Breast epithelium (tissue), 3 donors: Measurements from ENCODE around the gene IL9.

Experiments used
- POLR2A ChIP-seq: fragments of 450-650 bp; IDR thresholded peaks from one replicate; pipeline ENCODE4 v1.6.1; 2016; ENCODE audit warnings: antibody characterized with exemption, mild to moderate bottlenecking, moderate library complexity
- POLR2AphosphoS5 ChIP-seq, 3 donors: sonication (generic); formaldehyde crosslinking; IDR thresholded peaks; one replicate each; pipeline ENCODE4 v1.6.1; 2017; ENCODE audit warnings: antibody characterized with exemption in 3 of 3
- TF ChIP-seq, protein P1 (sequence below), 3 donors: fragments of 450-650 bp; IDR thresholded peaks; one replicate each; pipeline ENCODE4 v1.5.1; 2016 to 2017; ENCODE audit warnings: antibody characterized with exemption in 3 of 3, mild to moderate bottlenecking in 3 of 3, moderate library complexity in 3 of 3

DNA sequence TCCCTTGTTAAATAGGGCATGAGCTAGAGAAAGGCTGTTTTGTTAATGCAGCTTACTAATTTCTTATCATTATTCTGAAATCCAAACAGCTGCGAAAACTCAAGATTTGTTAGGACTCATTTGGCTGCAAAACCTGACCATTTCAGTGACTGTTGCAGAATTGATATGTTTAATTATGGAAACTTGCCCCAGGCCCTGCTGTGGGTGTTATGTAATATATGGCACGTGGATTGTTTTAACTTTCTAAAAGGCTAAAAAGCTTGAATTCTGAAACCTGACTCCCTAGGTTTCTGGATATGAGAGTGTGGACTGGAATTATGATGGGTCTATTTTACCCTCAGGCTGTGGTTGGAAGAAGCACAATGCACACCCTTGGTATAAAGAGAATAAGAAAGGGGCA lies 4.4 kb downstream of the IL9 start:
- TF ChIP-seq, protein P1, sequence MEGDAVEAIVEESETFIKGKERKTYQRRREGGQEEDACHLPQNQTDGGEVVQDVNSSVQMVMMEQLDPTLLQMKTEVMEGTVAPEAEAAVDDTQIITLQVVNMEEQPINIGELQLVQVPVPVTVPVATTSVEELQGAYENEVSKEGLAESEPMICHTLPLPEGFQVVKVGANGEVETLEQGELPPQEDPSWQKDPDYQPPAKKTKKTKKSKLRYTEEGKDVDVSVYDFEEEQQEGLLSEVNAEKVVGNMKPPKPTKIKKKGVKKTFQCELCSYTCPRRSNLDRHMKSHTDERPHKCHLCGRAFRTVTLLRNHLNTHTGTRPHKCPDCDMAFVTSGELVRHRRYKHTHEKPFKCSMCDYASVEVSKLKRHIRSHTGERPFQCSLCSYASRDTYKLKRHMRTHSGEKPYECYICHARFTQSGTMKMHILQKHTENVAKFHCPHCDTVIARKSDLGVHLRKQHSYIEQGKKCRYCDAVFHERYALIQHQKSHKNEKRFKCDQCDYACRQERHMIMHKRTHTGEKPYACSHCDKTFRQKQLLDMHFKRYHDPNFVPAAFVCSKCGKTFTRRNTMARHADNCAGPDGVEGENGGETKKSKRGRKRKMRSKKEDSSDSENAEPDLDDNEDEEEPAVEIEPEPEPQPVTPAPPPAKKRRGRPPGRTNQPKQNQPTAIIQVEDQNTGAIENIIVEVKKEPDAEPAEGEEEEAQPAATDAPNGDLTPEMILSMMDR (IDR thresholded peaks at IDR 0.05): no peak
- TF ChIP-seq POLR2AphosphoS5 (IDR thresholded peaks at IDR 0.05) (no peak), POLR2A (no peak)
